ENCODE measurements around the gene CCDC88B. TPM values are rescaled to one million over a fixed set of nuclear protein-coding genes. Genes with fewer than 3 reads are reported as not detected.
A peak's percentile ranks its signal among the peaks of the same experiment; 100 is the strongest.

The CCDC88B gene
- total RNA-seq (2013; cell fraction: nucleolus; rRNA removed): 51.8 and 63.6 TPM in 2 replicates
- total RNA-seq (2014; rRNA removed) (38.7 and 41.6 TPM in 2 replicates), total RNA-seq (2014; rRNA removed; fragmentation: Illumina TruSeq; extraction: Trizol) (18.9 and 21.8 TPM in 2 replicates), total RNA-seq (2021) (55.5 and 66.0 TPM in 2 replicates), polyA plus RNA-seq (2011; rRNA removed) (8.7 and 18.2 TPM in 2 replicates), polyA plus RNA-seq (2014; fragmentation: Illumina TruSeq; extraction: Trizol) (5.0 and 13.8 TPM in 2 replicates), polyA plus RNA-seq (2014; fragmentation: Nextera tagmentation; extraction: Ambion mirVana) (1 to 10 TPM in 1 of 2 experiments, under 1 TPM in 1; 0.24 to 2.8 TPM), polyA plus RNA-seq (2014; rRNA removed) (55.2 and 66.0 TPM in 2 replicates), polyA plus RNA-seq (2016; fragmentation: Nextera tagmentation; extraction: Ambion mirVana) (10 to 100 TPM; 13.6 to 20.2 TPM), polyA minus RNA-seq (2011; rRNA and poly(A)+ RNA removed) (3.9 and 13.7 TPM in 2 replicates), Bru-seq, nascent RNA (percentile 81 among the genes with signal in this experiment), BruChase-seq, experiment 1, labeled RNA remaining after a 6-hour chase (percentile 97 among the genes with signal in this experiment), BruChase-seq, experiment 2, labeled RNA remaining after a 2-hour chase (percentile 87 among the genes with signal in this experiment)
- 32.3 TPM for polyA plus RNA-seq (2011; ENCODE audit: low read depth)
- 19.2 and 34.6 TPM in 2 replicates for polyA plus RNA-seq (2011; cell fraction: cytosol; rRNA removed)
- polyA plus RNA-seq (2011; cell fraction: nucleus; rRNA removed): 125 and 191 TPM in 2 replicates
- 63.0 and 81.8 TPM in 2 replicates for polyA plus RNA-seq (2012)
- polyA minus RNA-seq (2011; cell fraction: cytosol; rRNA and poly(A)+ RNA removed): 16.8 and 19.4 TPM in 2 replicates
- 10.4 and 19.1 TPM in 2 replicates for polyA minus RNA-seq (2011; cell fraction: nucleus; rRNA and poly(A)+ RNA removed)
- long read RNA-seq, experiment 1, partial matches to known transcripts: 2 of 2 reads
- long read RNA-seq, experiment 1, other reads (novel, unspliced or antisense): 0 of 2 reads
- long read RNA-seq, experiment 2, partial matches to known transcripts: 1 of 3 reads
- long read RNA-seq, experiment 2, other reads (novel, unspliced or antisense): 1 of 3 reads

- Histone ChIP-seq H3K4me1 (ENCODE audit: control insufficient read depth, insufficient read depth, low read length) (peaks cover 27% of the 10 kb centered on the region), H4K20me1 (ENCODE audit: control insufficient read depth, insufficient read depth) (no peaks in the 10 kb centered on the region; the same call in 1 of the 2 replicates), H3K9ac (ENCODE audit: control insufficient read depth, insufficient read depth, low read length) (peak within 1 kb of the TSS; percentile 78), H3K4me3 (peak within 1 kb of the TSS; percentile 90), H3K9me3 (replicated peaks; ENCODE audit: control insufficient read depth, insufficient read depth, low read length) (no peaks in the 10 kb centered on the region), H3K27ac (ENCODE audit: control insufficient read depth, insufficient read depth) (peak within 1 kb of the TSS; percentile 77), H3K27me3 (replicated peaks in 1 of 2; ENCODE audit: control insufficient read depth in 2 of 2, insufficient read depth in 2 of 2, low read length in 1 of 2) (no peaks in the 10 kb centered on the region), H3K4me2 (ENCODE audit: control insufficient read depth, insufficient read depth) (peak within 1 kb of the TSS; percentile 100), H3K79me2 (ENCODE audit: control insufficient read depth, insufficient read depth, low read length) (peaks cover 24% of the 10 kb centered on the region), H3K36me3 (ENCODE audit: control insufficient read depth in 2 of 2, insufficient read depth in 2 of 2, low read length in 1 of 2) (peaks cover 8 to 11% of the 10 kb centered on the region in 2 experiments; a peak in 3 of 4 replicates), H2AFZ (ENCODE audit: control insufficient read depth, low read depth, low read length) (peak within 1 kb of the TSS; percentile 49)
- WGBS (ENCODE audit: insufficient coverage, insufficient replicate concordance, low lambda C conversion rate, missing lambda C conversion rate): 0% methylated on average over 16 of the region's 16 CpGs
- intact Hi-C loops (cut with micrococcal nuclease; ENCODE audit: unreplicated experiment): loop anchor here (1.0 kb wide), 2 partner anchors 23 to 35 kb away; partner anchors contain the start of genes ESRRA and TRMT112
- ChIA-PET CTCF (interaction anchor here (0.6 to 14.7 kb wide), 8 partner anchors 8 to 299 kb away, joined by 3 to 228 read pairs (median 8); partner anchors contain the start of genes ESRRA, PRDX5 and TRMT112), RAD21 (ENCODE audit: unreplicated experiment) (interaction anchor here (0.6 to 3.9 kb wide), 4 partner anchors 8 to 30 kb away, joined by 3 to 53 read pairs (median 24); partner anchors contain the start of genes PRDX5 and TRMT112), SMC1A (ENCODE audit: uncharacterized antibody, unreplicated experiment) (interaction anchor here (0.8 to 3.9 kb wide), 3 partner anchors 8 to 22 kb away, joined by 3 to 28 read pairs (median 6); partner anchors contain the start of genes PRDX5 and TRMT112), POLR2A (interaction anchor here (0.8 to 4.6 kb wide), 7 partner anchors 9 to 133 kb away, joined by 3 to 37 read pairs (median 5); partner anchors contain the start of genes ESRRA, FERMT3, PRDX5 and TRMT112)
- BruUV-seq (replicated peaks): no TSS peak
- DNase-seq (ENCODE audit: low read depth, low spot score) (no peak), ATAC-seq (peak; percentile 81), FAIRE-seq (peak; percentile 93)
- in situ Hi-C loops (cut with MboI): no loop called here
- TF ChIP-seq ZBTB33 (IDR thresholded peaks at IDR 0.05): no peak
- peak; percentile 65 for TF ChIP-seq CHD2 (IDR thresholded peaks at IDR 0.05; ENCODE audit: borderline replicate concordance, low read depth, low read length)
- TF ChIP-seq RBBP5 (conservative IDR thresholded peaks at IDR 0.05): no peak
- TF ChIP-seq PAX5 (IDR thresholded peaks at IDR 0.05; ENCODE audit: borderline replicate concordance, low read depth, low read length): peak; percentile 62; the same call in 1 of the 2 replicates
- 0 out of 2 replicates have a peak, but pooled peaks have one; percentile 22 for TF ChIP-seq TAF1 (IDR thresholded peaks at IDR 0.05; ENCODE audit: borderline replicate concordance, low read depth, low read length)
- TF ChIP-seq ZNF622 (IDR thresholded peaks at IDR 0.05): no peak
- peak; percentile 54; the same call in 1 of the 2 replicates for TF ChIP-seq ZBTB11 (CRISPR knock-in tag; IDR thresholded peaks at IDR 0.05)
- no peak for TF ChIP-seq SP1 (IDR thresholded peaks at IDR 0.05; ENCODE audit: low read depth, low read length)
- TF ChIP-seq E2F8 (IDR thresholded peaks at IDR 0.05; ENCODE audit: low read depth, partially characterized antibody): no peak
- no peak for TF ChIP-seq NFXL1 (IDR thresholded peaks at IDR 0.05; ENCODE audit: borderline replicate concordance)
These were observed at the start of gene CCDC88B for GRCh38 chr11:64339754-64340408. CCDC88B (plus strand) TSS chr11:64340204; CDS start chr11:64340267, 63 bp downstream.
